DOHH2 (cell line): Measurements from ENCODE around the gene OLFM1.

Experiments
- EZH2phosphoT487 ChIP-seq: fragments of 200-600 bp; sonication (generic); IDR thresholded peaks from 2 replicates; pipeline ENCODE4 v1.6.1; 2017; ENCODE audit warnings: borderline replicate concordance, mild to moderate bottlenecking, antibody characterized with exemption, low read length, moderate library complexity, mixed read lengths
- TF ChIP-seq, protein P1 (sequence below): fragments of 200-600 bp; sonication (generic); IDR thresholded peaks from one replicate; pipeline ENCODE4 v1.5.1; 2014; ENCODE audit warnings: antibody characterized with exemption, mild to moderate bottlenecking, low read depth, low read length; ENCODE audit not compliant: poor library complexity, severe bottlenecking

DNA sequence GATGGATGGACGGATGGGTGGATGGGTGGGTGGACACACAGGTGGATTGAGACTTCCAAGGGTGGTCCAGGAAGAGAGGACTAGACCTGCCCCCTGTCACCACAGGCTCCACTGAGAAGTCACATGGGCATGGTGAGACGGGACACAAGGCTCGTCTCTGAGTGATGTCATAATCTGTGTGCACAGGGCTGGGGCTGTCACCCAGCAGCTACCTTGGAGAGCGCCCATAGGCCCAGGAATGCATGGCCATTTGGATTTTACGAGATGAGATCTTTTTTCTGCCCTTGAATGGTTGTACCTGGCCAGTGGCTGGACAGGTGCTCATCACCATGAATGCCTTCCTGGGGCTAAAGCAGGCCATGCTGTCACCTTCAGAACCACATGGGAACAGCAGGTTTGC is 3.1 kb downstream of the OLFM1 start:
- TF ChIP-seq, protein P1, sequence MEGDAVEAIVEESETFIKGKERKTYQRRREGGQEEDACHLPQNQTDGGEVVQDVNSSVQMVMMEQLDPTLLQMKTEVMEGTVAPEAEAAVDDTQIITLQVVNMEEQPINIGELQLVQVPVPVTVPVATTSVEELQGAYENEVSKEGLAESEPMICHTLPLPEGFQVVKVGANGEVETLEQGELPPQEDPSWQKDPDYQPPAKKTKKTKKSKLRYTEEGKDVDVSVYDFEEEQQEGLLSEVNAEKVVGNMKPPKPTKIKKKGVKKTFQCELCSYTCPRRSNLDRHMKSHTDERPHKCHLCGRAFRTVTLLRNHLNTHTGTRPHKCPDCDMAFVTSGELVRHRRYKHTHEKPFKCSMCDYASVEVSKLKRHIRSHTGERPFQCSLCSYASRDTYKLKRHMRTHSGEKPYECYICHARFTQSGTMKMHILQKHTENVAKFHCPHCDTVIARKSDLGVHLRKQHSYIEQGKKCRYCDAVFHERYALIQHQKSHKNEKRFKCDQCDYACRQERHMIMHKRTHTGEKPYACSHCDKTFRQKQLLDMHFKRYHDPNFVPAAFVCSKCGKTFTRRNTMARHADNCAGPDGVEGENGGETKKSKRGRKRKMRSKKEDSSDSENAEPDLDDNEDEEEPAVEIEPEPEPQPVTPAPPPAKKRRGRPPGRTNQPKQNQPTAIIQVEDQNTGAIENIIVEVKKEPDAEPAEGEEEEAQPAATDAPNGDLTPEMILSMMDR: no peak
- no peak for TF ChIP-seq EZH2phosphoT487
